ENCODE data around the gene FAM13C. TPM values are rescaled to one million over a fixed set of nuclear protein-coding genes. Genes with fewer than 3 reads are reported as not detected.
"Not testable (repeated sequence)": the region's sequence is repeated elsewhere in the genome, so short reads cannot be mapped to it uniquely, and the experiment has no call there.

FAM13C gene
- not detected for total RNA-seq

DNA sequence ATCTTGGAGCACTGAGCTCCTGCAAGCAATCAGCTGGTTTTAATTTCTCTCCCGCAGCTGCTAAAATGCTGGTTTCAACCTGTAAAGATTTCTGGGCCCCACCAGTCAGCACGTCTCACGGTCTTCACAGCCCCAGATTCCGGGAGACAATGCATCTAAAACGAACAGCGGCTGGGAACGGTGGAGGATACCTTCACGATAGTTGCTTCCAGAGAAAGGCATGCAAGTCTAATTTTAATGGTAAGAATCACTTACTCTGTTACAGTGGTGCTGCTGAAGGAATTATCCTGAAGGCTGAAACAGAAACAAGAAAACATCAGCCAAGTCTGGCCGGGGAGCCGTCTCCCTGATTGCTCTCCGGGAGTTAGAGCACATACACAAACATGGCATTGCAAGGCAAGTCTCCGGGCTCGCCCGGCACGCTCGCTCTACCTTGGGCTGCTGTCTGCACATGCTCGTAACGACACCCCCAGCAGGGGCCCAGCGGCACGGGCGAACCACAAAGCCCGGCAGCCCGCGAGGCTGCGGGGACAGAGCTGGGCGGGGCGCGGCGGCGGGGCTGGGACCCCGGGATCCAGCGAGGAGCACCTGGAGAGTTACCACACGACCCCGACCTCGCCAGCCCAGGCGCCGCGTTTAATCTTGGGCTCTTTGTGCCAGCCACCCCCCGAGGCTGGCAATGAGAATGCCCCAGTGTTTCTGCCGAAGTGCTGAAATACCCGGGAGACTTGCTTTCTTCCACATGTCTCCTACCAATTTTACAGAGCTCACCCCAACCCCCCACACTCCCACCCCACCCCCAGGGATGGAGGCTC lies at the start of gene FAM13C:
FAM13C (minus strand) TSS at position 406 of the 815 bp plus-strand sequence; CDS start at position 317, 89 bp downstream.
- no peaks in the 10 kb centered on the region for H3K36me3 Mint-ChIP-seq
- H3K4me1 Mint-ChIP-seq, result no peaks in the 10 kb centered on the region
- DNase-seq (peak; percentile 40), ATAC-seq (no peak)
- CTCF ChIA-PET, result no interaction called here
- no peaks in the 10 kb centered on the region for H3K9me3 Mint-ChIP-seq (ENCODE audit: low read depth)
- H3K27ac Mint-ChIP-seq, result no peak within 1 kb of the TSS
- peaks cover 27% of the 10 kb centered on the region for H3K27me3 Mint-ChIP-seq
- H3K4me3 Mint-ChIP-seq, result no peak within 1 kb of the TSS

DNA sequence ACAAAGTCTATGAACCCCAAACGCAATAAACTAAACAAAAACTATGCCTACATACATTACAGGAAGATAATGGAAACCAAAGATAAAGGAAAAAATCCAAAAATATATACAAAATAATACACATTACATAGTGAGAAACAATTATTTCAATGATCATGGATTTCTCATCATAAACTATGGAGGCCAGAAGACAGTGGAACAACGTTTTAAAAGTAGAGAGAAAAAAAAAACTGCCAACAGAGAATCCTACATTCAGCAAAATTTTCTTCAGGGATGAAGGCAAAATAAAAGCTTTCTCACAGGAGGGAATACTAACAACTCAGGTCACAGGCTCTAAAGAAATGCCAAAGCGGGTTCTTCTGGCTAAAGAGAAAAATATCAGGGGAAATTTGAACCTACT lies 42.9 kb upstream of the FAM13C start:
- Mint-ChIP-seq H3K4me3 (no peak overlapping the region), H3K9me3 (ENCODE audit: low read depth) (peaks cover 4% of the 10 kb centered on the region), H3K27ac (no peak overlapping the region), H3K36me3 (no peaks in the 10 kb centered on the region), H3K27me3 (no peaks in the 10 kb centered on the region), H3K4me1 (no peaks in the 10 kb centered on the region)
- DNase-seq (no peak), ATAC-seq (no peak)
- CTCF ChIA-PET, result no interaction called here

DNA sequence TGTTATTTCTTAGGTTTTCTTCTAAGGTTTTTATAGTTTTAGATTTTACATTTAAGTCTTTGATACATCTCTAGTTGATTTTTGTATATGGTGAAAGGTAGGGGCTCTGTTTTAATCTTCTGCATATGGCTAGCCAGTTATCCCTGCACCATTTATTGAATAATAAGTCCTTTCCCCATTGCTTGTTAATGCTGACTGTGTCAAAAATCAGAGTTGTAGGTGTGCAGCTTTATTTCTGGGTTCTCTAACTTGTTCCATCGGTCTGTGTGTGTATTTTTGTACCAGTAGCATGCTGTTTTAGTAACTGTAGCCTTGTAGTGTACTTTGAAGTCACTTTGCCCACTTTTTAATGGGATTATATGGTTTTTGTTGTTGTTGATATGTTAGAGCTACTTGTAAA lies 37.9 kb upstream of the FAM13C start:
- ATAC-seq (no peak), DNase-seq (no peak)
- Mint-ChIP-seq H3K27me3 (no peaks in the 10 kb centered on the region), H3K9me3 (ENCODE audit: low read depth) (peaks cover 8% of the 10 kb centered on the region), H3K4me3 (no peak overlapping the region), H3K27ac (no peak overlapping the region), H3K36me3 (no peaks in the 10 kb centered on the region), H3K4me1 (no peaks in the 10 kb centered on the region)
- CTCF ChIA-PET, result no interaction called here

DNA sequence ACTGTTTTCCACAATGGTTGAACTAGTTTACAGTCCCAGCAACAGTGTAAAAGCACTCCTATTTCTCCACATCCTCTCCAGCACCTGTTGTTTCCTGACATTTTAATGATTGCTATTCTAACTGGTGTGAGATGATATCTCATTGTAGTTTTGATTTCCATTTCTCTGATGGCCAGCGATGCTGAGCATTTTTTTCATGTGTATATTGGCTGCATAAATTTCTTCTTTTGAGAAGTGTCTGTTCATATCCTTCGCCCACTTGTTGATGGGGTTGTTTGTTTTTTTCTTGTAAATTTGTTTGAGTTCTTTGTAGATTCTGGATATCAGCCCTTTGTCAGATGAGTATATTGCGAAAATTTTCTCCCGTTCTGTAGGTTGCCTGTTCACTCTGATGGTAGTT lies 37.0 kb upstream of the FAM13C start:
- H3K27me3 Mint-ChIP-seq; DNase-seq; H3K36me3 Mint-ChIP-seq; CTCF ChIA-PET; H3K4me1 Mint-ChIP-seq; H3K27ac Mint-ChIP-seq; H3K4me3 Mint-ChIP-seq; ATAC-seq; H3K9me3 Mint-ChIP-seq (ENCODE audit: low read depth): not testable (repeated sequence)

DNA sequence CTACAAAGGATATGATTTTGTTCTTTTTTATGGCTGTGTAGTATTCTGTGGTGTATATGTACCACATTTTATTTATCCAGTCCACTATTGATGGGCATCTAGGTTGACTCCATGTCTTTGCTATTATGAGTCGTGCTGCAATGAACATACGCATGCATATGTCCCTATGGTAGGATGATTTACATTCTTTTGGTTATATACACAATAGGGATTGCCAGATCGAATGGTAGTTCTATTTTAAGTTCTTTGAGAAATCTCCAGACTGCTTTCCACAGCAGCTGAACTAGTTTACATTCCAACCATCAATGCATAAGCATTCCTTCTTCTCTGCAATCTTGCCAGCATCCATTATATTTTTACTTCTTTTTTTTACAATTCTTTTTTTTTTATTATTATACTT lies 35.6 kb upstream of the FAM13C start:
- no peak overlapping the region for H3K27ac Mint-ChIP-seq
- CTCF ChIA-PET, result no interaction called here
- H3K36me3 Mint-ChIP-seq, result no peaks in the 10 kb centered on the region
- ATAC-seq, result no peak
- no peak for DNase-seq
- H3K27me3 Mint-ChIP-seq, result no peaks in the 10 kb centered on the region
- H3K9me3 Mint-ChIP-seq (ENCODE audit: low read depth), result peaks cover 4% of the 10 kb centered on the region
- H3K4me1 Mint-ChIP-seq, result no peaks in the 10 kb centered on the region
- no peak overlapping the region for H3K4me3 Mint-ChIP-seq

DNA sequence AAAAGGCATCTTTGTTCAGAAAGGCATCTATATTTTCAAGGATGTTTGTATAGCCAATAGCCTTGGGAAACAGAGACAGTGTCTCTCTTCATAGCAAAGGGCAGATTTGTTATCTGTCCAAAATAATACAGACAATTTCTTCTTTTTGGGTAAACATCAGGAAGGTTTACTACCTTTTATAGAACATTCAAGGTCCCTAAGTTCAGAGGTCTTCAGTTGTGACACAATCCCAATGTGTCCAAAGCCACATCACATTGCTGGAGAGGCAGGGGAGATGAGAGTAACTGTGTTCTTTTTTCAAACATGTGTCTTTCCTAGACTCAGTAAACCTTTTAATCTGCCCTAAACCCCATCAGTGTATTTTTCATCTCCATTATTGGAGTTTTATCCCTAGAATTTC lies 33.6 kb upstream of the FAM13C start:
- Mint-ChIP-seq H3K27ac (no peak overlapping the region), H3K36me3 (no peaks in the 10 kb centered on the region)

DNA sequence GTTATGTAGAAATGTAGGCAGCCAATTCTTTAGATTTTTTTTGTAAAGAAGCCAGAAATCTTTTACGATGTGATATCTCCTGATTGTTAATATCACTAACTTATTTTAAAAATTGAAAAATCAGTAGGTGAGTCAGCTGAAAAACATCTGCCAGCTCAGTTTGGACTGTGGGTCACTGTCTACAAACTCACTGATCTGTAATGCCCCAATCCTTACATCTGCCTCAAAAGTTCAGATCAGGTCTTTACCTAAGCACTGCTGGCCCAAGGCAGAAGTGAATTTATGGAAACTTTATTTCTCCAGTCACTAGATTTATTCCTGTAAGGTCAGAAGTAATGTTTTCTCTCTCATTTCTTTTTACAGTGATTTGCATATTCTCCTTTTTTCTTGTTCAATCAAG lies 31.0 kb upstream of the FAM13C start:
- H3K36me3 Mint-ChIP-seq, result no peaks in the 10 kb centered on the region
- ATAC-seq (no peak), DNase-seq (no peak)
- CTCF ChIA-PET, result no interaction called here
- H3K9me3 Mint-ChIP-seq (ENCODE audit: low read depth), result peaks cover 4% of the 10 kb centered on the region
- H3K4me3 Mint-ChIP-seq, result no peak overlapping the region
- no peaks in the 10 kb centered on the region for H3K27me3 Mint-ChIP-seq
- H3K27ac Mint-ChIP-seq, result no peak overlapping the region
- H3K4me1 Mint-ChIP-seq, result no peaks in the 10 kb centered on the region

More for the DNA sequence above, 33.6 kb upstream of the FAM13C start:
- no peak for ATAC-seq
- no peaks in the 10 kb centered on the region for H3K4me1 Mint-ChIP-seq
- H3K27me3 Mint-ChIP-seq, result no peaks in the 10 kb centered on the region
- CTCF ChIA-PET, result no interaction called here
- DNase-seq, result no peak
- H3K9me3 Mint-ChIP-seq (ENCODE audit: low read depth), result peaks cover 4% of the 10 kb centered on the region
- no peak overlapping the region for H3K4me3 Mint-ChIP-seq

DNA sequence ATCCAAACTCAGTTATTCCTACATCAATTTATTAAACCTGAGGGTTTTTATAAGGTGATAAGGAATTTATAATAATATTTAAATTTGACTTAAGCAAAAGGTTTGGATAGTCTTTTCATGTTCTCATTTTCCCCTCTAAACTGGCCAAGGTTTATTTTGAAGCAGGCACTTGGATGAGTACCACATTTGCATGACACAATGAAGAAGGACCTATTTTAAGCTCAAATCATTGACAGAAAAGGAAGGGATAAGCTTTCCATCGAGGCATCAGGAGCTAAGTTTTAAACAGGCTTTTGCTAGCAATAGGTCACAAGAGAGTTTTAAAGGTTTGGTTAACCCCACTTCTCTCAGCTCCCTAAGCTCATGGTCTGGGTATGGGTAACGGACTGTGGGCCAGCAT lies 28.7 kb upstream of the FAM13C start:
- ATAC-seq (no peak), DNase-seq (no peak)
- Mint-ChIP-seq H3K36me3 (no peaks in the 10 kb centered on the region), H3K4me1 (no peaks in the 10 kb centered on the region), H3K27me3 (no peaks in the 10 kb centered on the region), H3K27ac (no peak overlapping the region), H3K4me3 (no peak overlapping the region), H3K9me3 (ENCODE audit: low read depth) (no peaks in the 10 kb centered on the region)
- CTCF ChIA-PET, result no interaction called here

DNA sequence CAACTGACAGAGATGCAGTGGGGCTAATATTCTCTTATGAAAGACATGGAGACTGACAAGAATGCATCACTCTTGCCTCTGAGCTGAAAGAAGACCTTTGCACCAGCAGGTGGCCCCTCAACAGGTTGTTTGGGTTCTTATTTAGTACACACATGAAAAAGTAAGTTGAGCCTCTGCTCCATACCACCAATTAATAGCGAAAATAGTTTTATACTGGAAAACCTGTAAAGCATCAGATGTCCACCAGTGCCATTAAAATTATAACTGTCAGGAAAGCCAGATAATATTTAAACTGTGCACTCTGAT lies 26.3 kb upstream of the FAM13C start:
- H3K4me3 Mint-ChIP-seq, result no peak overlapping the region
- CTCF ChIA-PET, result no interaction called here
- no peak overlapping the region for H3K27ac Mint-ChIP-seq
- DNase-seq (no peak), ATAC-seq (no peak)
- no peaks in the 10 kb centered on the region for H3K9me3 Mint-ChIP-seq (ENCODE audit: low read depth)
- H3K27me3 Mint-ChIP-seq, result no peaks in the 10 kb centered on the region
- no peaks in the 10 kb centered on the region for H3K4me1 Mint-ChIP-seq
- no peaks in the 10 kb centered on the region for H3K36me3 Mint-ChIP-seq

DNA sequence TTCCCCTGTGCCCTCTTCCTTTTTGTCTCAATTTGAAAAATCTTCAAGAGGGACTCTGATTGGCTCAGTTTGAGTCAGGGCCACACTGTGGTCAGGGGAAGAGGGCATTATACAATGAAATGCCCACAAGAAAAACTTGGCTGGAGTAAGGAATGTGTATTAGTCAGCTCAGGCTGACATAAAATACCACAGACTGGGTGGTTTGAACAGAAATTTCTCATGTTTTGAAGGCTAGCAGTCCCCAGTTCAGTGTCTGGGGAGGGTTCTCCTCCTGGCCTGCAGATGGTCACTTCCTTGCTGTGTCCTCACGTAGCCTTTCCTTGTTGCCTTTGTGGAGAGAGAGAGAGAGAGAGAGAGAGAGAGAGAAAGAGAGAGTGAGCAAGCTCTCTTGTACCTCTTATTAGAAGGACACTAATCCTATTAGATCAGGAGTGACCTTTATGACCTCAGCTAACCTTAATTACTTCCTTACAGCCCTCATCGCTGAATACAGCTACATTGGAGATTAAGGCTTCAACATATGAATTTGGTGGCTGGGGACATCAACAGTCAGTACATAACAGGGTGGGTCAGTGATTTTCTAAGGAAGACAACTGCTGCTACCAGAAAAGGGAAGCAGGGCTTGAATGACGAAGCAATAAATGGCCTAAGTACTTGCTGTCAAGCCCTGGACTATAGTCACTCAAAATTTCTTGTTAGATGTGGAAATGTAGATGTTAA lies 25.8 kb upstream of the FAM13C start:
- CTCF ChIA-PET, result no interaction called here
- no peak overlapping the region for H3K27ac Mint-ChIP-seq
- no peaks in the 10 kb centered on the region for H3K9me3 Mint-ChIP-seq (ENCODE audit: low read depth)
- ATAC-seq, result no peak
- H3K27me3 Mint-ChIP-seq, result no peaks in the 10 kb centered on the region
- no peaks in the 10 kb centered on the region for H3K4me1 Mint-ChIP-seq
- no peaks in the 10 kb centered on the region for H3K36me3 Mint-ChIP-seq
- DNase-seq, result no peak
- H3K4me3 Mint-ChIP-seq, result no peak overlapping the region

DNA sequence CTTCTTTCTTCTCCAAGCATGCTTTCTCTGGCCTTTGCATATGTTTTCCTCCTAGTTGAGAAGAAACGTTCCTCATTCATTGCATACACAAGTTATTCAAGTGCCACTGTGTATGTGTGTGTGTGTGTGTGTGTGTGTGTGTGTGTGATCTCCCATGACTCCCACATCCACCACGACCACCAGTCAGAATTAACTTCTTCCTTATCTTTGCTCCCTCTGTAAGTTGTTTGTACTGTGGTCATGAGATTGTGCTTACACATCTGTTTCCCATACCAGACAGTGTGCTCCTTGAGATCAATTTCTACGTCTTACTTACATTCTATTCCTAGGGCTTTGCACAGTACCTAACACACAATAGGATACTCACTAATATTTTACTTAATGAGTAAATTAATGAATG lies 22.4 kb upstream of the FAM13C start:
- H3K9me3 Mint-ChIP-seq (ENCODE audit: low read depth), result no peaks in the 10 kb centered on the region
- H3K27ac Mint-ChIP-seq, result no peak overlapping the region
- ATAC-seq (no peak), DNase-seq (no peak)
- H3K4me3 Mint-ChIP-seq, result no peak overlapping the region
- no peaks in the 10 kb centered on the region for H3K36me3 Mint-ChIP-seq
- no peaks in the 10 kb centered on the region for H3K27me3 Mint-ChIP-seq
- no peaks in the 10 kb centered on the region for H3K4me1 Mint-ChIP-seq
- CTCF ChIA-PET, result no interaction called here

DNA sequence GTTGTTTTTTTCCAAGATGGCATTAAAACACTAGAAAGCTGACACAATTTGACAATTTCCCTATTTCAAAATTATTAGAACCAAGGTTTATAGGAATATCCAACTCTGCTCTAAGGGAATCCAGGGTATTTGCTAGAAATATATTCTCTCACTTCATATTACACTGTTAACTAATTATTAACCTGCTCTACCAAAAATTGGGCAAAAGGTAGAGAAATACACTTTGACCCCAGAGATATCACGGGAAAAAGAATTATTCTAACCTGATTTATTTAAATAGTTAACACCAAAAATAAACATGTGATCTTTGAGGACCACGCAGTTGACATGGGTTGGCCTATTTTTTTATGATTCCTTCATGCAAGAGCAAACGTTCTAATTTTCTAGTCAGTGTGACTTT lies 21.6 kb upstream of the FAM13C start:
- Mint-ChIP-seq H3K4me3 (no peak overlapping the region), H3K27ac (no peak overlapping the region), H3K27me3 (no peaks in the 10 kb centered on the region), H3K4me1 (no peaks in the 10 kb centered on the region), H3K36me3 (no peaks in the 10 kb centered on the region), H3K9me3 (ENCODE audit: low read depth) (no peaks in the 10 kb centered on the region)
- DNase-seq, result no peak
- ATAC-seq, result no peak
- CTCF ChIA-PET, result no interaction called here

DNA sequence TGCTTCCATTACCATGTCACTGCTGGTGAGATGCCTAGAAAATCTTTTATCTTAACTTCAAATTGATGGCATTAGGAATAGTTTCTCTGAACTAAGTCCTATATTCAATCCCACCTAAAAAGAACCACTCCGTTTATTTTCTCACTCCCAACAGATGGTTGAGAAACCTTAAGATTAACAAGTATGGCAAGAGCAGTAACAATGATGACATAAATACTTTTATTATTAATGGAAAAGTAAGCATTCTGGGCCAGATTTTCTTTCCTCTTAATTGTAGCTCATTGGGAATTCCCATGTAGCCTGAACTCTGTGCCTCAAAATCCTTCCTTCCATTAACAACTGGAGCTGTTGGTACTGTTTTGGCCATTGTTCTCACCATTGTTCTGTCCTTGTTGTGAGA lies 21.1 kb upstream of the FAM13C start:
- Mint-ChIP-seq H3K36me3 (no peaks in the 10 kb centered on the region), H3K27ac (no peak overlapping the region), H3K4me3 (no peak overlapping the region), H3K4me1 (no peaks in the 10 kb centered on the region), H3K9me3 (ENCODE audit: low read depth) (no peaks in the 10 kb centered on the region), H3K27me3 (no peaks in the 10 kb centered on the region)
- DNase-seq (no peak), ATAC-seq (no peak)
- CTCF ChIA-PET, result no interaction called here

DNA sequence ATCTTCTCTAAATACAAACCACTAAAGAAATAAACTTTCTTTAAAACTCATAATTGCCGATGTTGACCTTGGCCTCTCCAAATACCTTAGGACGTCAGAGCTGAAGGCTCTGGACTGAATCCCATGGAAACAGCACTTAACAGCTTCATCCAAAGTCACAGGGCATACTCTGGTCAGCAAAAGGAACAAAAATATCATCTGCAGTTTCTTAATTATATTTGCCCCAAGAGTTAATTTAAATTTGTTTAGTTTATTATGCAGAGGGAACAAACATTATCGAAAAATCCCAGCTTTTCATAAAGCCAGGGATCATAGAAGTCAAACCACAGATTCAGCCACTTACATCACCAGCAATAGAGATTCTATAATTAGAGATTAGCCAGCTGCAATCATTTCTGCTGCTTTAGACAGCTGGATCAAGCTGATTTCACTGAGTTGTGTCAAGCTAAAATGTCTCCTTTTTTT lies 20.5 kb upstream of the FAM13C start:
- H3K4me3 Mint-ChIP-seq, result no peak overlapping the region
- ATAC-seq, result no peak
- no peak for DNase-seq
- no peaks in the 10 kb centered on the region for H3K4me1 Mint-ChIP-seq
- H3K27me3 Mint-ChIP-seq, result no peaks in the 10 kb centered on the region
- no peak overlapping the region for H3K27ac Mint-ChIP-seq
- H3K36me3 Mint-ChIP-seq, result no peaks in the 10 kb centered on the region
- H3K9me3 Mint-ChIP-seq (ENCODE audit: low read depth), result no peaks in the 10 kb centered on the region
- CTCF ChIA-PET, result no interaction called here
